ENCODE data around the gene ARFGAP1.

Gene ARFGAP1

DNA sequence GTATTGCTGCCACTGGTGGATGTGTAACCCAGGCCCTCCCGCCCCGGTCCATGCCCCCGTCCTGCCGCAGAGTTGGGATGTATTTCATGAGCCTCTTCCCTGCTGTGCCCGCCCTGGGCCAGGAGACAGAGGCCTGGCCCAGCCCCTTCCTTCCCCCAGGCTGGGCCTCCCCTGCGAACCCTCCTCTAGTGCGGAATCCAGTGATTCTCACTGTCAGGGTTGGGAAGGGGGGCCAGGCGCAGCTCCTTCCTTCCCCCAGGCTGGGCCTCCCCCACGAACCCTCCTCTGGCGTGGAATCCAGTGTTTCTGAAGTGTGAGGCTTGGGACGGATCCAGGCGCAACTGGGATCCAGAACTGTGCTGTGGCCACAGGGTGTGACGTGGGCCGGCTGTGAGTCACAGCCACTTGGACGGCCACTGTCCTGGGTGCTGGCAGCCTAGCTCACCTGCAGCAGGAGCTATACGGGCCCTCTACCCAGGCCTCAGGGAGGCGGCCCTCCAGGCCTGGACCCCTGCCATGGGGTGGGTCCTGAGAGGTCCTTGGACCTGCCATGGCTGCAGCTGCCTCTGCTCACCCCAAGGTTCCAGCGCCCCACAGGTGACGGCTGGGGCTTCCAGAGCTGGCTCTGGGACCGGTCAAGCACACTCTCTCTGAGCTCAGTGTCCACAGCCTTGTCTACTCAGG, 48.7 kb downstream of the ARFGAP1 start:
- Histone ChIP-seq H3F3A (ENCODE audit: low read depth) (no peaks in the 10 kb centered on the region), H4K20me1 (ENCODE audit: insufficient read depth, low read length, poor library complexity, severe bottlenecking) (no peaks in the 10 kb centered on the region), H3K9me2 (replicated peaks; ENCODE audit: low read depth, low read length) (no peaks in the 10 kb centered on the region), H3K4me1 (ENCODE audit: insufficient read depth, low read length, poor library complexity, severe bottlenecking) (peaks cover 5% of the 10 kb centered on the region), H3K27me3 (ENCODE audit: insufficient read depth, low read length, poor library complexity, severe bottlenecking) (no peaks in the 10 kb centered on the region), H3K9ac (ENCODE audit: low read depth, low read length, poor library complexity, severe bottlenecking) (no peak overlapping the region), H3K9me3 (ENCODE audit: insufficient read depth, low read depth, low read length) (no peaks in the 10 kb centered on the region), H3K4me3 (ENCODE audit: low read length, poor library complexity, severe bottlenecking) (no peak overlapping the region), H2AFZ (ENCODE audit: low read length) (no peak overlapping the region), H3K36me3 (ENCODE audit: insufficient read depth, low read length) (no peaks in the 10 kb centered on the region), H3K4me2 (ENCODE audit: low read depth, low read length, poor library complexity, severe bottlenecking) (no peak overlapping the region), H3K79me2 (ENCODE audit: insufficient read depth, low read length) (no peaks in the 10 kb centered on the region)
- TF ChIP-seq, protein P1, sequence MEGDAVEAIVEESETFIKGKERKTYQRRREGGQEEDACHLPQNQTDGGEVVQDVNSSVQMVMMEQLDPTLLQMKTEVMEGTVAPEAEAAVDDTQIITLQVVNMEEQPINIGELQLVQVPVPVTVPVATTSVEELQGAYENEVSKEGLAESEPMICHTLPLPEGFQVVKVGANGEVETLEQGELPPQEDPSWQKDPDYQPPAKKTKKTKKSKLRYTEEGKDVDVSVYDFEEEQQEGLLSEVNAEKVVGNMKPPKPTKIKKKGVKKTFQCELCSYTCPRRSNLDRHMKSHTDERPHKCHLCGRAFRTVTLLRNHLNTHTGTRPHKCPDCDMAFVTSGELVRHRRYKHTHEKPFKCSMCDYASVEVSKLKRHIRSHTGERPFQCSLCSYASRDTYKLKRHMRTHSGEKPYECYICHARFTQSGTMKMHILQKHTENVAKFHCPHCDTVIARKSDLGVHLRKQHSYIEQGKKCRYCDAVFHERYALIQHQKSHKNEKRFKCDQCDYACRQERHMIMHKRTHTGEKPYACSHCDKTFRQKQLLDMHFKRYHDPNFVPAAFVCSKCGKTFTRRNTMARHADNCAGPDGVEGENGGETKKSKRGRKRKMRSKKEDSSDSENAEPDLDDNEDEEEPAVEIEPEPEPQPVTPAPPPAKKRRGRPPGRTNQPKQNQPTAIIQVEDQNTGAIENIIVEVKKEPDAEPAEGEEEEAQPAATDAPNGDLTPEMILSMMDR (conservative IDR thresholded peaks at IDR 0.05; ENCODE audit: low read length): no peak
- no peak for TF ChIP-seq EZH2phosphoT487 (IDR thresholded peaks at IDR 0.05; ENCODE audit: borderline replicate concordance)

DNA sequence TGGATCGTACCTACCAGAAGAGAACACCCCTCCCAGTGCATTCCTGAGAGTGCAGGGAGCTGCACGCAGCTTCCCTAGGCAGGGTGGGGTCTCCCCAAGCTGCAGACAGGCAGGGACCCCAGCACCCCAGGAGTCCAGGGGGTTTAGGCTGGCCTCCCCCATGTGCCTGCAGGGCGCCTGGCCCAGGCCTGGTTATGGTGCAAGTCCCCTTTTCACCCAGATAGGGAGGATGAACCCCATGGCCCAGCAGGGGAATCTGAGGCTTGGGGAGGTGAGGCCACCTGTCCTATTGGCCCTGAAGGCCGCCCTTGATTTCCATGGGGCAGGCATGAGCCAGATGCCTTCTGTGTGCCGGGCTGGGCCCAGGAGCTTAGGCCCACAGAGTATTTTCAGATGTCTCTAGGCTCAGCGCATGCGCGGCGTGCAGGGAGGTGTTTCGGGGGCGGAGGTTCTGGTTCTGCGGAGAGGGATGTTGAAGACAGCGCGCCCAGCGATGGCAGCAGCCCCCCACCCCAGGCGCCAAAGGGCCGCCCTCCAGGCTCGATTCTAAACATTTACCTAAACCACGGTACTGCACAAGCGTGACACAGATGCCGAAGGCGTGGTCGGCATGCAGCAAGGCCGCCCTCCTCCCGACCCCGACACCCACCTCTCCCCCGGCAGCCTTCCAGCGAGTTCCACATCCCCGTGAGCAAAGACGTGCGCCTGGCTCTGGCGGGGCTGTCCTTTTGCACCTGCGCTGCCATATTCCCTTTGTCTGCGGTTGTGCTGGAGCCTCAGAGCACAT, 49.7 kb downstream of the ARFGAP1 start:
- TF ChIP-seq EZH2phosphoT487 (IDR thresholded peaks at IDR 0.05; ENCODE audit: borderline replicate concordance): no peak
- TF ChIP-seq, protein P1 (conservative IDR thresholded peaks at IDR 0.05; ENCODE audit: low read length): no peak
- Histone ChIP-seq H2AFZ (ENCODE audit: low read length) (no peak overlapping the region), H3K9ac (ENCODE audit: low read depth, low read length, poor library complexity, severe bottlenecking) (no peak overlapping the region), H3K4me3 (ENCODE audit: low read length, poor library complexity, severe bottlenecking) (no peak overlapping the region), H3K4me2 (ENCODE audit: low read depth, low read length, poor library complexity, severe bottlenecking) (no peak overlapping the region), H3K27me3 (ENCODE audit: insufficient read depth, low read length, poor library complexity, severe bottlenecking) (no peaks in the 10 kb centered on the region), H3K9me3 (ENCODE audit: insufficient read depth, low read depth, low read length) (no peaks in the 10 kb centered on the region), H3K4me1 (ENCODE audit: insufficient read depth, low read length, poor library complexity, severe bottlenecking) (peaks cover 13% of the 10 kb centered on the region), H4K20me1 (ENCODE audit: insufficient read depth, low read length, poor library complexity, severe bottlenecking) (no peaks in the 10 kb centered on the region), H3K36me3 (ENCODE audit: insufficient read depth, low read length) (no peaks in the 10 kb centered on the region), H3K9me2 (replicated peaks; ENCODE audit: low read depth, low read length) (no peaks in the 10 kb centered on the region), H3F3A (ENCODE audit: low read depth) (no peaks in the 10 kb centered on the region), H3K79me2 (ENCODE audit: insufficient read depth, low read length) (no peaks in the 10 kb centered on the region)

DNA sequence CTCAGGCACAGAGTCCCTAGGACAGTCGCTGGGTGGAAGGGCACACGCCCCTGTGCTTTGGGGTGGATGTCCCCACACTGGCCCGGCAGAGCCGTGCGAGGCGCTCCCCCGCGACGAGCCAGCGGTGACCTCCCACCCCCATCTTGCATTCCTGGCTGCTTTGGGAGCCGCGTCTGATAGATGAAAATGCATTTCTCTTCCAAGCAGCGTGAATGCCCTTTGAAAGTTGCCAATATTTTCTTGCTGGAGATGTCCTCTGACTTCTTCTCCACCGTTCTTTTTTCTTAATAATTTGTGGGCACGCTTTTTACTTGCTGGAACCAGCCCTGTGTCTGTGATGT, 50.3 kb downstream of the ARFGAP1 start:
- H4K20me1 ChIP-seq (ENCODE audit: insufficient read depth, low read length, poor library complexity, severe bottlenecking): no peaks in the 10 kb centered on the region
- no peaks in the 10 kb centered on the region for H3K79me2 ChIP-seq (ENCODE audit: insufficient read depth, low read length)
- H3K9me2 ChIP-seq (replicated peaks; ENCODE audit: low read depth, low read length): no peaks in the 10 kb centered on the region
- H3K4me1 ChIP-seq (ENCODE audit: insufficient read depth, low read length, poor library complexity, severe bottlenecking): peaks cover 13% of the 10 kb centered on the region
- H3K9me3 ChIP-seq (ENCODE audit: insufficient read depth, low read depth, low read length): no peaks in the 10 kb centered on the region
- no peak overlapping the region for H3K9ac ChIP-seq (ENCODE audit: low read depth, low read length, poor library complexity, severe bottlenecking)
- TF ChIP-seq, protein P1 (conservative IDR thresholded peaks at IDR 0.05; ENCODE audit: low read length): no peak
- no peak for TF ChIP-seq EZH2phosphoT487 (IDR thresholded peaks at IDR 0.05; ENCODE audit: borderline replicate concordance)
- H2AFZ ChIP-seq (ENCODE audit: low read length): no peak overlapping the region
- H3K4me3 ChIP-seq (ENCODE audit: low read length, poor library complexity, severe bottlenecking): no peak overlapping the region
- no peaks in the 10 kb centered on the region for H3F3A ChIP-seq (ENCODE audit: low read depth)
- no peaks in the 10 kb centered on the region for H3K36me3 ChIP-seq (ENCODE audit: insufficient read depth, low read length)
- H3K27me3 ChIP-seq (ENCODE audit: insufficient read depth, low read length, poor library complexity, severe bottlenecking): no peaks in the 10 kb centered on the region
- H3K4me2 ChIP-seq (ENCODE audit: low read depth, low read length, poor library complexity, severe bottlenecking): no peak overlapping the region
